ENCODE data around the gene MFSD1. TPM values are rescaled to one million over a fixed set of nuclear protein-coding genes. Genes with fewer than 3 reads are reported as not detected.

MFSD1 gene
- polyA plus RNA-seq, 3 donors, result 110 to 262 (median 225) TPM

DNA sequence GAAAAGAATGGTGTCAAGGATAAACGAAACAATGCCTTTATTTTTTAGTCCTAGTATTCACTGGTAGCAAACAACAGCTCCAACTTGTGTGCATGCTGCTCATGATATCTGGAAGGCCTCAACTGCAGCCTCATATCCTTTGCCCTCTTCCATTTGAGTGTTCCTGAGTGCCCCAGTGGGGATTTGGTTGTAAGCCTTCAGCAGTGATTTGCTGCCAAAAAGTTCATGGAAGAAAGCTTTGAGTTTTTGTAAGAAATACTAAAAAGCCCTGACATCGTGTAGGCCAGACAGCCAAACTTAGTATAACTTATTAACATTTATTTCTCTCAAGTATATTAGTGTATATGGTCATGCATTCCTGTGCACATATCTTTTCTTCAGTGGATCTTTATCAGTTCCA lies 30.0 kb downstream of the MFSD1 start:
- peaks cover 14% of the 10 kb centered on the region for H4K20me1 ChIP-seq (ENCODE audit: insufficient read depth, low read length)
- no peaks in the 10 kb centered on the region for H3K27me3 ChIP-seq (ENCODE audit: control insufficient read depth in 2 of 2, insufficient read depth in 2 of 2, low read length in 2 of 2)
- H3K36me3 Mint-ChIP-seq, result peaks cover 50 to 62% of the 10 kb centered on the region in 2 donors
- H3K27ac ChIP-seq (ENCODE audit: low read depth in 1 of 2, low read length in 2 of 2), result no peak overlapping the region
- DNase-seq, result no peak
- H3K4me3 ChIP-seq (replicated peaks in 1 of 3; ENCODE audit: low read depth in 2 of 3, low read length in 3 of 3), result no peak overlapping the region
- H3K9me3 ChIP-seq (replicated peaks in 1 of 2; ENCODE audit: control insufficient read depth in 1 of 2, insufficient read depth in 1 of 2, low read length in 2 of 2), result no peaks in the 10 kb centered on the region
- H3K4me1 Mint-ChIP-seq, result no peaks in the 10 kb centered on the region
- WGBS (ENCODE audit: insufficient coverage), result no CpG with 5 or more reads among the region's 2 CpGs
- H3K9ac ChIP-seq (ENCODE audit: insufficient read depth, low read length, poor library complexity, severe bottlenecking), result no peak overlapping the region
- H3K4me3 Mint-ChIP-seq, result no peak overlapping the region
- TF ChIP-seq, protein P1, sequence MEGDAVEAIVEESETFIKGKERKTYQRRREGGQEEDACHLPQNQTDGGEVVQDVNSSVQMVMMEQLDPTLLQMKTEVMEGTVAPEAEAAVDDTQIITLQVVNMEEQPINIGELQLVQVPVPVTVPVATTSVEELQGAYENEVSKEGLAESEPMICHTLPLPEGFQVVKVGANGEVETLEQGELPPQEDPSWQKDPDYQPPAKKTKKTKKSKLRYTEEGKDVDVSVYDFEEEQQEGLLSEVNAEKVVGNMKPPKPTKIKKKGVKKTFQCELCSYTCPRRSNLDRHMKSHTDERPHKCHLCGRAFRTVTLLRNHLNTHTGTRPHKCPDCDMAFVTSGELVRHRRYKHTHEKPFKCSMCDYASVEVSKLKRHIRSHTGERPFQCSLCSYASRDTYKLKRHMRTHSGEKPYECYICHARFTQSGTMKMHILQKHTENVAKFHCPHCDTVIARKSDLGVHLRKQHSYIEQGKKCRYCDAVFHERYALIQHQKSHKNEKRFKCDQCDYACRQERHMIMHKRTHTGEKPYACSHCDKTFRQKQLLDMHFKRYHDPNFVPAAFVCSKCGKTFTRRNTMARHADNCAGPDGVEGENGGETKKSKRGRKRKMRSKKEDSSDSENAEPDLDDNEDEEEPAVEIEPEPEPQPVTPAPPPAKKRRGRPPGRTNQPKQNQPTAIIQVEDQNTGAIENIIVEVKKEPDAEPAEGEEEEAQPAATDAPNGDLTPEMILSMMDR (IDR thresholded peaks at IDR 0.05), result no peak
- H3K4me2 ChIP-seq (replicated peaks; ENCODE audit: extremely low read depth, low read length, poor library complexity, severe bottlenecking), result no peak overlapping the region
- H3K27ac Mint-ChIP-seq, result no peak overlapping the region
- H3K27me3 Mint-ChIP-seq (ENCODE audit: low read depth in 3 of 3), result no peaks in the 10 kb centered on the region
- H2AFZ ChIP-seq (ENCODE audit: insufficient read depth, low read depth, low read length, poor library complexity, severe bottlenecking), result no peak overlapping the region
- H3K9me3 Mint-ChIP-seq, result peaks cover 0 to 2% (median 0%) of the 10 kb centered on the region in 7 donors
- peaks cover 51 to 62% of the 10 kb centered on the region in 2 donors for H3K36me3 ChIP-seq (replicated peaks in 1 of 2; ENCODE audit: control insufficient read depth in 1 of 2, insufficient read depth in 2 of 2, low read length in 2 of 2)
- no peaks in the 10 kb centered on the region for H3K4me1 ChIP-seq (ENCODE audit: control insufficient read depth in 1 of 2, insufficient read depth in 2 of 2, low read length in 2 of 2)
- intact Hi-C loops (cut with micrococcal nuclease), result no loop called here
- no peaks in the 10 kb centered on the region for H3K79me2 ChIP-seq (ENCODE audit: insufficient read depth, low read length)

- TF ChIP-seq, protein P1 (IDR thresholded peaks at IDR 0.05), result no peak
- H3K4me3 ChIP-seq (replicated peaks in 1 of 3; ENCODE audit: low read depth in 2 of 3, low read length in 3 of 3), result no peak overlapping the region
- H3K9ac ChIP-seq (ENCODE audit: insufficient read depth, low read length, poor library complexity, severe bottlenecking), result no peak overlapping the region
- H3K27ac ChIP-seq (ENCODE audit: low read depth in 1 of 2, low read length in 2 of 2), result no peak overlapping the region
- no peak overlapping the region for H3K4me2 ChIP-seq (replicated peaks; ENCODE audit: extremely low read depth, low read length, poor library complexity, severe bottlenecking)
- H3K27me3 Mint-ChIP-seq (ENCODE audit: low read depth in 3 of 3), result peaks cover 0 to 1% (median 0%) of the 10 kb centered on the region in 3 donors
- intact Hi-C loops (cut with micrococcal nuclease), result no loop called here
- H3K4me1 ChIP-seq (ENCODE audit: control insufficient read depth in 1 of 2, insufficient read depth in 2 of 2, low read length in 2 of 2), result no peaks in the 10 kb centered on the region
- no peaks in the 10 kb centered on the region for H3K79me2 ChIP-seq (ENCODE audit: insufficient read depth, low read length)
- H3K36me3 ChIP-seq (replicated peaks in 1 of 2; ENCODE audit: control insufficient read depth in 1 of 2, insufficient read depth in 2 of 2, low read length in 2 of 2), result peaks cover 15 to 24% of the 10 kb centered on the region in 2 donors
- H3K36me3 Mint-ChIP-seq, result peaks cover 22 to 28% of the 10 kb centered on the region in 2 donors
- H4K20me1 ChIP-seq (ENCODE audit: insufficient read depth, low read length), result peaks cover 9% of the 10 kb centered on the region
- DNase-seq, result no peak
- H3K4me1 Mint-ChIP-seq, result no peaks in the 10 kb centered on the region
- H2AFZ ChIP-seq (ENCODE audit: insufficient read depth, low read depth, low read length, poor library complexity, severe bottlenecking), result no peak overlapping the region
- H3K27ac Mint-ChIP-seq, result no peak overlapping the region
- H3K9me3 ChIP-seq (replicated peaks in 1 of 2; ENCODE audit: control insufficient read depth in 1 of 2, insufficient read depth in 1 of 2, low read length in 2 of 2), result no peaks in the 10 kb centered on the region
- H3K9me3 Mint-ChIP-seq, result peaks cover 0 to under 1% (median 0%) of the 10 kb centered on the region in 7 donors
- no peaks in the 10 kb centered on the region for H3K27me3 ChIP-seq (ENCODE audit: control insufficient read depth in 2 of 2, insufficient read depth in 2 of 2, low read length in 2 of 2)
- H3K4me3 Mint-ChIP-seq, result no peak overlapping the region
- 100% methylated on average over 2 of the region's 3 CpGs for WGBS (ENCODE audit: insufficient coverage)
Measured at GRCh38 chr3:158835631-158836030, 33.8 kb downstream of the MFSD1 start.
